B cell (primary cell): Measurements from ENCODE around the gene MAP1B. TPM values are rescaled to one million over a fixed set of nuclear protein-coding genes. Genes with fewer than 3 reads are reported as not detected.

ENCODE experiments used
- ATAC-seq: fragments of 200-7000 bp; cut with Tn5 transposase; one replicate; pipeline ENCODE4 v1.10.0; 2021; ENCODE audit warnings: low read depth, mild to moderate bottlenecking, moderate number of reproducible peaks, moderate library complexity
- CTCF ChIA-PET: fragments of 350-600 bp; sonication (Branson Sonifier 250); formaldehyde crosslinking; loops from one replicate; lab custom pipeline; 2021; ENCODE audit warnings: antibody characterized with exemption, inconsistent platforms; lab: Charles Lee
- POLR2A ChIA-PET: fragments of 350-600 bp; sonication (Branson Sonifier 250); formaldehyde crosslinking; loops from one replicate; lab custom pipeline; 2021; ENCODE audit warnings: antibody characterized with exemption; lab: Charles Lee
- DNase-seq: peaks from one replicate; pipeline ENCODE4 v3.0.0; 2013
- H2AFZ ChIP-seq: 2 replicates; pipeline ENCODE4 v1.6.1; 2012; ENCODE audit warnings: mild to moderate bottlenecking, low read depth, low read length; ENCODE audit not compliant: insufficient read depth, poor library complexity, severe bottlenecking
- H3K27ac ChIP-seq, 2 donors: 1 replicate in 1 of 2; 2 replicates in 1 of 2; pipeline ENCODE4 v1.5.1; 2012 to 2013; ENCODE audit warnings: low read length in 2 of 2, mild to moderate bottlenecking in 2 of 2, moderate library complexity in 1 of 2
- H3K27me3 ChIP-seq, 4 experiments: fragments of 200-600 bp in 1 of 4; sonication (generic) in 1 of 4; replicated peaks in 1 of 4; 1 replicate in 2 of 4; 2 replicates in 2 of 4; pipeline versions ENCODE4 v1.6.1 to v1.7.0; 2013 to 2016; ENCODE audit warnings: low read length in 3 of 4, mild to moderate bottlenecking in 2 of 4, mixed read lengths in 1 of 4, moderate library complexity in 1 of 4; ENCODE audit not compliant: insufficient read depth in 4 of 4, control insufficient read depth in 3 of 4; ENCODE audit errors: control extremely low read depth in 1 of 4
- H3K36me3 ChIP-seq, 2 experiments: replicated peaks in 1 of 2; 1 replicate in 1 of 2; 2 replicates in 1 of 2; pipeline versions ENCODE4 v1.6.1 to v1.7.1; 2013; ENCODE audit warnings: low read length in 1 of 2; ENCODE audit not compliant: insufficient read depth in 2 of 2, control insufficient read depth in 1 of 2; ENCODE audit errors: control extremely low read depth in 1 of 2, extremely low read depth in 1 of 2
- H3K4me1 ChIP-seq, 2 donors: fragments of 200-600 bp in 1 of 2; sonication (generic) in 1 of 2; 1 replicate in 1 of 2; 2 replicates in 1 of 2; pipeline versions ENCODE4 v1.5.1 to v1.6.1; 2013 to 2017; ENCODE audit warnings: low read length in 2 of 2; ENCODE audit not compliant: control insufficient read depth in 2 of 2, insufficient read depth in 2 of 2
- H3K4me2 ChIP-seq: replicated peaks from 2 replicates; pipeline ENCODE3; 2012; ENCODE audit warnings: mild to moderate bottlenecking, low read depth, low read length; ENCODE audit not compliant: poor library complexity, severe bottlenecking
- H3K4me3 ChIP-seq, 5 experiments: fragments of 200-600 bp in 1 of 5; sonication (generic) in 1 of 5; 1 replicate in 3 of 5; 2 replicates in 2 of 5; pipeline versions ENCODE4 v1.5.1 to v1.7.0; 2011 to 2016; ENCODE audit warnings: low read length in 4 of 5, mild to moderate bottlenecking in 4 of 5, low read depth in 2 of 5, control low read depth in 1 of 5, moderate library complexity in 1 of 5; ENCODE audit not compliant: insufficient read depth in 1 of 5; ENCODE audit errors: control extremely low read depth in 1 of 5, extremely low read depth in 1 of 5
- H3K79me2 ChIP-seq: fragments of 200-600 bp; sonication (generic); one replicate; pipeline ENCODE4 v1.6.0; 2016; ENCODE audit warnings: low read length; ENCODE audit not compliant: control insufficient read depth, insufficient read depth
- H3K9ac ChIP-seq: fragments of 200-600 bp; sonication (generic); 2 replicates; pipeline ENCODE4 v1.6.1; 2017; ENCODE audit warnings: mild to moderate bottlenecking, low read length, moderate library complexity
- H3K9me3 ChIP-seq, 3 donors: one replicate each; pipeline versions ENCODE4 v1.6.1 to v1.7.1; 2013; ENCODE audit warnings: low read length in 2 of 3; ENCODE audit not compliant: control insufficient read depth in 2 of 3, insufficient read depth in 1 of 3; ENCODE audit errors: control extremely low read depth in 1 of 3
- H4K20me1 ChIP-seq: 2 replicates; pipeline ENCODE4 v1.6.0; 2012; ENCODE audit warnings: mild to moderate bottlenecking, low read length; ENCODE audit not compliant: insufficient read depth, control insufficient read depth, poor library complexity, severe bottlenecking
- H3K27ac Mint-ChIP-seq: one replicate; pipeline ENCODE4 v1.8.0; 2021; ENCODE audit warnings: mixed read lengths
- H3K27me3 Mint-ChIP-seq: one replicate; pipeline ENCODE4 v1.8.0; 2021; ENCODE audit warnings: mixed read lengths
- H3K4me1 Mint-ChIP-seq: one replicate; pipeline ENCODE4 v1.8.0; 2021; ENCODE audit warnings: mixed read lengths
- H3K4me3 Mint-ChIP-seq: one replicate; pipeline ENCODE4 v1.8.0; 2021; ENCODE audit warnings: mixed read lengths
- H3K9me3 Mint-ChIP-seq: one replicate; pipeline ENCODE4 v1.8.0; 2022; ENCODE audit warnings: mixed read lengths; ENCODE audit not compliant: insufficient read depth
- CTCF ChIP-seq: fragments of 200-600 bp; IDR thresholded peaks from one replicate; pipeline ENCODE4 v1.8.0; 2022; ENCODE audit warnings: antibody characterized with exemption, mild to moderate bottlenecking
- EZH2 ChIP-seq: IDR thresholded peaks from 2 replicates; pipeline ENCODE4 v1.6.1; 2012; ENCODE audit warnings: borderline replicate concordance, low read depth, mild to moderate bottlenecking, moderate library complexity, low read length; ENCODE audit not compliant: insufficient read depth, poor library complexity, severe bottlenecking
- WGBS: methylation state at CpG from one replicate; pipeline ENCODE4 v1.1.5; 2013; ENCODE audit warnings: missing lambda C conversion rate; ENCODE audit not compliant: insufficient coverage; 5-methylcytosine and 5-hydroxymethylcytosine counted together
- intact Hi-C: fragments of 100-400 bp; cut with micrococcal nuclease; formaldehyde crosslinking; loops from one replicate; pipeline ENCODE4 v1.10.0; 2022
- polyA plus RNA-seq: library from polyadenylated mRNA; depleted of rRNA; stranded (reverse); fragments of >200 nt; gene quantifications from 2 replicates; pipeline ENCODE4 v1.2.3, GENCODE V29; 2012
- total RNA-seq, 2 donors: library from RNA; stranded (reverse); fragments of 120-200 nt in 1 of 2; gene quantifications; 1 replicate in 1 of 2; 2 replicates in 1 of 2; pipeline versions ENCODE4 v1.2.3 to v1.2.4, GENCODE V29; 2013 to 2022

MAP1B gene
- total and polyA plus RNA-seq, 2 donors (not counting 1 experiment from before 2014, with no cell fraction given) = 0.15 TPM; not detected in 1

GRCh38 chr5:72077390-72077789, 29.9 kb upstream of the MAP1B start:
- intact Hi-C loops = no loop called here
- Mint-ChIP-seq H3K27ac (no peak overlapping the region), H3K4me3 (no peak overlapping the region), H3K4me1 (no peaks in the 10 kb centered on the region), H3K27me3 (peaks cover 34% of the 10 kb centered on the region), H3K9me3 (no peaks in the 10 kb centered on the region)
- Histone ChIP-seq H3K27ac (no peak overlapping the region), H3K27me3 (peaks cover 0 to 9% (median 0%) of the 10 kb centered on the region in 4 experiments), H3K9me3 (no peaks in the 10 kb centered on the region), H2AFZ (no peak overlapping the region), H4K20me1 (no peaks in the 10 kb centered on the region), H3K36me3 (no peaks in the 10 kb centered on the region), H3K4me1 (no peaks in the 10 kb centered on the region), H3K4me2 (no peak overlapping the region), H3K9ac (no peak overlapping the region), H3K79me2 (no peaks in the 10 kb centered on the region), H3K4me3 (no peak overlapping the region)
- ATAC-seq (no peak), DNase-seq (no peak)
- 93% methylated on average over 2 of the region's 3 CpGs for WGBS
- POLR2A ChIA-PET = no interaction called here
- CTCF ChIA-PET = no interaction called here
- no peak for TF ChIP-seq CTCF
- no peak for TF ChIP-seq EZH2

- CTCF ChIA-PET = no interaction called here
- Mint-ChIP-seq H3K4me1 (no peaks in the 10 kb centered on the region), H3K27me3 (peaks cover 38% of the 10 kb centered on the region), H3K27ac (no peak overlapping the region), H3K9me3 (no peaks in the 10 kb centered on the region), H3K4me3 (no peak overlapping the region)
- Histone ChIP-seq H3K9ac (no peak overlapping the region), H3K4me2 (no peak overlapping the region), H3K79me2 (no peaks in the 10 kb centered on the region), H3K36me3 (no peaks in the 10 kb centered on the region), H3K9me3 (no peaks in the 10 kb centered on the region), H4K20me1 (no peaks in the 10 kb centered on the region), H3K27ac (no peak overlapping the region), H2AFZ (no peak overlapping the region), H3K4me1 (no peaks in the 10 kb centered on the region), H3K27me3 (peaks cover 0 to 9% (median 0%) of the 10 kb centered on the region in 4 experiments), H3K4me3 (no peak overlapping the region)
- DNase-seq = no peak
- POLR2A ChIA-PET = no interaction called here
- TF ChIP-seq EZH2 (no peak), CTCF (no peak)
- 24% methylated on average over 7 of the region's 7 CpGs for WGBS
- intact Hi-C loops = no loop called here
- ATAC-seq = no peak
Measured at GRCh38 chr5:72079288-72079687, 28.0 kb upstream of the MAP1B start.
